ENCODE measurements around the gene PITPNM3.

- TF ChIP-seq POLR2A (IDR thresholded peaks at IDR 0.05) (no peak), CTCF (IDR thresholded peaks at IDR 0.05) (no peak)
Observed at GRCh38 chr17:6498356-6498755, 58.0 kb downstream of the PITPNM3 start.
